Measurements from ENCODE around the gene NSG2.
"Not testable (repeated sequence)": the region's sequence is repeated elsewhere in the genome, so short reads cannot be mapped to it uniquely, and the experiment has no call there.

NSG2 gene
- total RNA-seq, result 0 to 0.09 reads per million in 2 donors

- no peak for DNase-seq
Observed at GRCh38 chr5:174045470-174046025, at the start of gene NSG2. Gene NSG2, plus strand, starts transcription at chr5:174045706. Its CDS starts 1,050 bp downstream, at chr5:174046756.

- no peak for DNase-seq
Observed at GRCh38 chr5:173997331-173997730, 48.2 kb upstream of the NSG2 start.

DNA sequence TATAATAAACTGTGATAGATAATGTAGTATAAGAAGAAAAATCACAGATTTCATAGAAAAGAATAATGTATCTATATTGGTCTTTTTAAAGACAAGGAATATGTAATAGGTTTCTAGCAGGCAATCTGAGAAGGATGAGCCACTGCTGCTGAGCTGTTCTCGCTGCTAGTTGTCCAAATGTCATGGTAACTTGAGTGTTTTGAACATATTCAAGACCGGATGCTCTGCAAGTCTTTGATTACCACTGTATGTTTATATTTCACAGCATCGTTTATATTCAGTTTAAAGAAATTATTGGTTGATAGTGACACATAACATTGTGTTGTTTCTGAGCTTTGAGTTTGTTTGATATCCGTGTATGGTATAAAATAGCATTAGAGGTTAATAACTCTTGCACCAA is 47.0 kb upstream of the NSG2 start:
- DNase-seq, result no peak

GRCh38 chr5:174000076-174000475 is 45.4 kb upstream of the NSG2 start:
- DNase-seq, result no peak

DNA sequence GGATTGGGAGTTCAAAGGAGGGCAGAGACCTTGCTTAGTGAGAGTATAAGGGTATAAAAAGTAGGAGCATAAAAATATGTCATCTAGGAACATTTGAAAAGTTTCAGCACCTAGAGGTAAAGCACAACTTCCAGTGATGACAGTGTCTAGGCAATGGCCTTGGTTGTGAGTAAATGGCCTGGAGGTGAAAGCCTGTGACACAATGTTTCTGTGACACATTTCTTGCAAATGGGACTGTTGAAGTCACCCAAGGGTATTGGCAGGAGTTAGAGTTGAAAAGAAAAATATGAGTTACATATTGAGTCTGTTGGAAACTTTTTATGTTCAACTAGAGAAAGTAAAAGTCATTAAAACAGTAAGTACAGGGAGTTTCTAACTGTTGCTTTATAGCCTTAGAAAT is 41.7 kb upstream of the NSG2 start:
- no peak for DNase-seq

- DNase-seq, result no peak
Observed at GRCh38 chr5:174008922-174009321, 36.6 kb upstream of the NSG2 start.

- no peak for DNase-seq
Observed at GRCh38 chr5:174010365-174010764, 35.1 kb upstream of the NSG2 start.

DNA sequence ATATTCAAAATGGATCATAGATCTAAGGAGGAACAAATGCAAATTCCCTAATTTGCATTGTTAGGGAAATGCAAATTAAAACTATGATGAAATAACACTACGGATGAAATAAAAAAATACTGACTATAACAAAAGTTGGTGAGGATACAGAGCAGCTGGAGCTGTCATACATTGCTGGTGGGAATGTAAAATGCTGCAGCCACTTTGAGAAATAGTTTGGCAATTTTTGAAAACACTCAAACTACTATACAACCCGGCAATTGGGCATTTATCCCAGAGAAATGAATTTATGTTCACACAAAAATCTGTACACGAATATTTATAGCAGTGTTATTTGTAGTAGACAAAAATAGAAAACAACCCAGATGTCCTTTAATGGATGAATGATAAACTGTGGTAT is 34.1 kb upstream of the NSG2 start:
- DNase-seq, result no peak

GRCh38 chr5:174020069-174020927 is 25.2 kb upstream of the NSG2 start:
- DNase-seq, result not testable (repeated sequence)

GRCh38 chr5:174020928-174021304 is 24.6 kb upstream of the NSG2 start:
- no peak for DNase-seq

- DNase-seq, result no peak
Observed at GRCh38 chr5:174022384-174023095, 23.0 kb upstream of the NSG2 start.

GRCh38 chr5:174030286-174030685 is 15.2 kb upstream of the NSG2 start:
- no peak for DNase-seq

- no peak for DNase-seq
Observed at GRCh38 chr5:174044466-174045254, 846 bp upstream of the NSG2 start.

DNA sequence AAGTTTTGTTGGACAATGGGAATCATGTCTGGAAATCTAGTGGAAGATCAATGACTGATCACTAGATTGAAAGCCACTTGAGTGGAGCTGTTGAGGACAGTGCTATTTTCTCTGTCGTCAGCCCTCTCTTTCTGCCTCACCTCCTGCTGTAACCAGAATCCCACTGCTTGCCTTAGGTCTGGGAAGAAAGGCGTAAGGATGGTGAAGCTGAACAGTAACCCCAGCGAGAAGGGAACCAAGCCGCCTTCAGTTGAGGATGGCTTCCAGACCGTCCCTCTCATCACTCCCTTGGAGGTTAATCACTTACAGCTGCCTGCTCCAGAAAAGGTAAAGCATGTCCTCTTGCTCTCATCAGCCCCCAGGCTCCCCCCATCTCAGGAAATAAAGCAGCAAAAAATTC is 1.1 kb downstream of the NSG2 start:
- DNase-seq, result no peak

GRCh38 chr5:174047472-174048099 is 2.1 kb downstream of the NSG2 start:
- no peak for DNase-seq

GRCh38 chr5:174052636-174053035 is 7.1 kb downstream of the NSG2 start:
- no peak for DNase-seq

GRCh38 chr5:174053905-174054304 is 8.4 kb downstream of the NSG2 start:
- DNase-seq, result no peak

GRCh38 chr5:174056064-174056847 is 10.8 kb downstream of the NSG2 start:
- no peak for DNase-seq

- DNase-seq, result no peak
Observed at GRCh38 chr5:174057206-174057605, 11.7 kb downstream of the NSG2 start.

DNA sequence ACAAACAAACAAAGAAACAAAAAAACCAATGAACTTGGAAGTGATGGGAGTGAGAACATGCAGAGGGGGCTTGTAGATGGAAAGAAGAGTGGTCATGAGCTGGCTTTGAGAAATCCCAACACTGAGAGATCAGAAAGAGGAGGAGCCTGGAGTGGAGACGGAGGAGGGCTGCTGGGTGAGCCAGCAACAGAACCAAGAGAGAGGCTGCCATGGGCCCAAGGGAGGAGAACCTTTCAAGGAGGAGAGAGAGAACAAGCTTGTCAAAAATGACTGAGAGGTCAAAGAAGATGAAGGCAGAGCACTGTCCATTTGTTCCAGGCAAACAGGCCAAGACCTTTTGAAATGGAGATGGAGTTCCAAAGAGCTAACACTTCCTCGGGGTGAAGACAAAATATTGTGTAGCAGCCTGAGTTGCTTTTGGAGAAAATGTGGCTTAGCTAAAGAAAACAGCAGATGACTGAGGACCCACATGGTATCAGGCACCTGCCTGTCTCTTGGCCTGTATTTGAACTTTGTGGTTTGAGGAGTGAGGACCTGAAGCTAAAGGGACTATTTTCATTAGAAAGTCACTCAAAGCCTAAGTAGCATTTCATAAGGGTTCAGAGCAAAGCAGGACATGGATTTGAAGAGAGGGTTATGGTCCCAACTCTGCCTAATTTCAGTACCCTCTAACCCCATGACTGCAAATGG is 13.1 kb downstream of the NSG2 start:
- no peak for DNase-seq

DNA sequence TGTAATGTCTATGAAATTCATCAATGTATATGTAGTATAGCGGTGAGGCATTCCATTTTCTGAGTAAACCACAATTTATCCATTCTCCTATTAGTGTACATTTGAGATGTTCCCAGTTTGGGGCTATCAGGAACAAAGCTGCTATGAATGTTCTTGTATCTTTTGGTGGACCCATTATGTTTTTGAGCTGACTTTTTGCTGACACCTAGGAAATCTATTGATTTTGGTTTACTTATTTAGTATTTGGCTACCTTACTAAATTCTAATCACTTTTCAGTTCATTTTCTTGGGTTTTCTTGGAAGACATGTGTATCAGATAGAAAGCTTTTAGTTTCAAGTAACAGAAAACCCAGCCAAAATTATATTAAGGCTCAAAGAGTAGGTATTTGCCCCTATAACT is 13.7 kb downstream of the NSG2 start:
- no peak for DNase-seq
